ENCODE results near the gene LMX1A.

Gene LMX1A

DNA sequence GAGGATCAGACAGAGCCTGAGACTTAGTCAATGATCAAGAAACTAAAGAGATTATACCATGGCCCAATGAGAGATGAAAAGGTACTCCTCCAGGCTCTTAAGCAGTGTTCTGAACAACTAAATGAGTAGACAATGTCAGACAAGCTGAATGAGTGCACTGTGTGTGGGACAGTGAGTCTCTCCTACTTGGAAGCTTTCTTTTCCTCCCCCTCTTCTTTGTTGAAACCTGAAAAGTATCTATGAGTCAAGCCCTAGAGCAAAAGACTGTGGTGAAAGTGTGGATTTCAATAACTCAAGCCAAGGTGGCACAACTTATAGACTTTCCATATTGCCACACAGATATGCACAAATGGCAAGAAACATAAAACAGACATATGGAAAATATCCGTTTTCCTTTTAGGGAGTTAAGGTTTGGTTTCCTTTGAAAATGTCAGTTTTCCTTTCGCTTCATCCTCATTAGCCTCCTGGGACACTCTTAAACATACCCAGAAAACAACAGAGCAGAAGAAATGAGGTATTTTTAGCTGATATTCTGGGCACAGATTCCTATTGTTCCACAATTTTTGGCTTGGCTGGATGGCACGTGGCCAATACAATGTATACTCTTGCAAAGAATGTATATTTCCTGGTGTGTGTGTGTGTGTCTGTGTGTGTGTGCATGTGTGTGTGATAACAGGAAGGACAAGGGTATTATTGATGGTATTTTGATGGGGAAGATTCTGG, 96.6 kb downstream of the LMX1A start:
- H3K4me1 ChIP-seq (ENCODE audit: insufficient read depth, low read length, poor library complexity, severe bottlenecking): no peaks in the 10 kb centered on the region
- no peak overlapping the region for H3K4me3 ChIP-seq (ENCODE audit: low read length, poor library complexity, severe bottlenecking)
- H3K9me3 ChIP-seq (ENCODE audit: insufficient read depth, low read depth, low read length): no peaks in the 10 kb centered on the region
- H3K79me2 ChIP-seq (ENCODE audit: insufficient read depth, low read length): no peaks in the 10 kb centered on the region
- no peaks in the 10 kb centered on the region for H4K20me1 ChIP-seq (ENCODE audit: insufficient read depth, low read length, poor library complexity, severe bottlenecking)
- H3K4me2 ChIP-seq (ENCODE audit: low read depth, low read length, poor library complexity, severe bottlenecking): no peak overlapping the region
- no peak for TF ChIP-seq EZH2phosphoT487 (IDR thresholded peaks at IDR 0.05; ENCODE audit: borderline replicate concordance)
- TF ChIP-seq, protein P1, sequence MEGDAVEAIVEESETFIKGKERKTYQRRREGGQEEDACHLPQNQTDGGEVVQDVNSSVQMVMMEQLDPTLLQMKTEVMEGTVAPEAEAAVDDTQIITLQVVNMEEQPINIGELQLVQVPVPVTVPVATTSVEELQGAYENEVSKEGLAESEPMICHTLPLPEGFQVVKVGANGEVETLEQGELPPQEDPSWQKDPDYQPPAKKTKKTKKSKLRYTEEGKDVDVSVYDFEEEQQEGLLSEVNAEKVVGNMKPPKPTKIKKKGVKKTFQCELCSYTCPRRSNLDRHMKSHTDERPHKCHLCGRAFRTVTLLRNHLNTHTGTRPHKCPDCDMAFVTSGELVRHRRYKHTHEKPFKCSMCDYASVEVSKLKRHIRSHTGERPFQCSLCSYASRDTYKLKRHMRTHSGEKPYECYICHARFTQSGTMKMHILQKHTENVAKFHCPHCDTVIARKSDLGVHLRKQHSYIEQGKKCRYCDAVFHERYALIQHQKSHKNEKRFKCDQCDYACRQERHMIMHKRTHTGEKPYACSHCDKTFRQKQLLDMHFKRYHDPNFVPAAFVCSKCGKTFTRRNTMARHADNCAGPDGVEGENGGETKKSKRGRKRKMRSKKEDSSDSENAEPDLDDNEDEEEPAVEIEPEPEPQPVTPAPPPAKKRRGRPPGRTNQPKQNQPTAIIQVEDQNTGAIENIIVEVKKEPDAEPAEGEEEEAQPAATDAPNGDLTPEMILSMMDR (conservative IDR thresholded peaks at IDR 0.05; ENCODE audit: low read length): no peak
- no peak overlapping the region for H2AFZ ChIP-seq (ENCODE audit: low read length)
- H3K9ac ChIP-seq (ENCODE audit: low read depth, low read length, poor library complexity, severe bottlenecking): no peak overlapping the region
- no peaks in the 10 kb centered on the region for H3K9me2 ChIP-seq (replicated peaks; ENCODE audit: low read depth, low read length)
- H3F3A ChIP-seq (ENCODE audit: low read depth): no peaks in the 10 kb centered on the region
- no peaks in the 10 kb centered on the region for H3K36me3 ChIP-seq (ENCODE audit: insufficient read depth, low read length)
- H3K27me3 ChIP-seq (ENCODE audit: insufficient read depth, low read length, poor library complexity, severe bottlenecking): no peaks in the 10 kb centered on the region

DNA sequence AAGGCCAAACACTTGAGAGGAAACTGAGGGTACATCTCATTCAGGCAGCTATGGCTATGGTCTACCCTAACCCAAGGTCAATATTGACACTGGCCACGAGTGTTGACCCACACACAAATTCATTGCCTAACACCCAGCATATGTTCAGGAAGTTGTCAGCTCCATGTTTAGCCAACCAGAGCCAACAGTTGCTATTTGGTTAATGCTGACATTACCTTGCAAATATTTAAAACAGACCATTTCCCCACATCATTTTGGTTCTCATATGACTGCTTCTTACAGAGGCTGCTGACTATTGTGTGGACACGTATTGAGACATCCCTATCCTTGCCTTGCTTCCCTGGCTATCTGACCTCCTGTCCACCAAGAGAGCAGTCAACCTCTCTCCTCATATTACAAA, 97.3 kb downstream of the LMX1A start:
- H3K36me3 ChIP-seq (ENCODE audit: insufficient read depth, low read length): no peaks in the 10 kb centered on the region
- no peak overlapping the region for H3K4me3 ChIP-seq (ENCODE audit: low read length, poor library complexity, severe bottlenecking)

DNA sequence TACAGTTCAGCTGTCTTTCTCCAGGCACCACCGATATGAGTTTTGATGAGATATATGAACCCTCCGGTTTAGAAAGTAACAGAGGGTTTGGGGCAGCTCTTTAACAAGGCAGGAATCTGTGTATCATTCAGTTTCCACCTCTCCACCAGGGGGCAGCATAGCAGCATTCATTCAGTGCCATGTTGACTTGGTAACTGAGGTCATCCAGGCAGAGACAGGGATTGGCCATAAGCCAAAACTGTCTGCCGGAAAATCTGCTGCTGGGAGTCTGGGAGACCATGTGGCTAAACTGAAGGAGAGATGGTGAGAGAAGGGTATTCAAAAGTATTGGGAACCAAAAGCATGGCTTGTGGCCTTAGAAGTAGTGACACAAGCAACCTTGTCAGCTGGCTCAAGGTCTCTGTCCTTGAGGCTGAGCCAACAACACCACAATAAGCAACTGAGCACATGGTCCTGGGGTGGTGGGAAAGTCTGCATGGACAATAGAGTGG, 98.5 kb downstream of the LMX1A start:
- no peaks in the 10 kb centered on the region for H4K20me1 ChIP-seq (ENCODE audit: insufficient read depth, low read length, poor library complexity, severe bottlenecking)
- H3K4me3 ChIP-seq (ENCODE audit: low read length, poor library complexity, severe bottlenecking): no peak overlapping the region
- no peaks in the 10 kb centered on the region for H3K36me3 ChIP-seq (ENCODE audit: insufficient read depth, low read length)
- no peaks in the 10 kb centered on the region for H3K27me3 ChIP-seq (ENCODE audit: insufficient read depth, low read length, poor library complexity, severe bottlenecking)
- H3K9ac ChIP-seq (ENCODE audit: low read depth, low read length, poor library complexity, severe bottlenecking): no peak overlapping the region
- TF ChIP-seq, protein P1 (conservative IDR thresholded peaks at IDR 0.05; ENCODE audit: low read length): peak; percentile 92
- TF ChIP-seq EZH2phosphoT487 (IDR thresholded peaks at IDR 0.05; ENCODE audit: borderline replicate concordance): no peak
- H3F3A ChIP-seq (ENCODE audit: low read depth): no peaks in the 10 kb centered on the region
- no peak overlapping the region for H2AFZ ChIP-seq (ENCODE audit: low read length)
- H3K79me2 ChIP-seq (ENCODE audit: insufficient read depth, low read length): no peaks in the 10 kb centered on the region
- no peaks in the 10 kb centered on the region for H3K9me2 ChIP-seq (replicated peaks; ENCODE audit: low read depth, low read length)
- H3K4me2 ChIP-seq (ENCODE audit: low read depth, low read length, poor library complexity, severe bottlenecking): no peak overlapping the region
- H3K4me1 ChIP-seq (ENCODE audit: insufficient read depth, low read length, poor library complexity, severe bottlenecking): no peaks in the 10 kb centered on the region
- no peaks in the 10 kb centered on the region for H3K9me3 ChIP-seq (ENCODE audit: insufficient read depth, low read depth, low read length)

More for the DNA sequence above, 97.3 kb downstream of the LMX1A start:
- no peak for TF ChIP-seq EZH2phosphoT487 (IDR thresholded peaks at IDR 0.05; ENCODE audit: borderline replicate concordance)
- TF ChIP-seq, protein P1 (conservative IDR thresholded peaks at IDR 0.05; ENCODE audit: low read length): no peak
- Histone ChIP-seq H4K20me1 (ENCODE audit: insufficient read depth, low read length, poor library complexity, severe bottlenecking) (no peaks in the 10 kb centered on the region), H3K9me3 (ENCODE audit: insufficient read depth, low read depth, low read length) (no peaks in the 10 kb centered on the region), H3K4me2 (ENCODE audit: low read depth, low read length, poor library complexity, severe bottlenecking) (no peak overlapping the region), H3K4me1 (ENCODE audit: insufficient read depth, low read length, poor library complexity, severe bottlenecking) (no peaks in the 10 kb centered on the region), H3K9ac (ENCODE audit: low read depth, low read length, poor library complexity, severe bottlenecking) (no peak overlapping the region), H3K27me3 (ENCODE audit: insufficient read depth, low read length, poor library complexity, severe bottlenecking) (no peaks in the 10 kb centered on the region), H2AFZ (ENCODE audit: low read length) (no peak overlapping the region), H3K79me2 (ENCODE audit: insufficient read depth, low read length) (no peaks in the 10 kb centered on the region), H3F3A (ENCODE audit: low read depth) (no peaks in the 10 kb centered on the region), H3K9me2 (replicated peaks; ENCODE audit: low read depth, low read length) (no peaks in the 10 kb centered on the region)
